Measurements from ENCODE around the gene TWNK.

The TWNK gene

GRCh38 chr10:100998991-100999741 is 11.8 kb downstream of the TWNK start:
- TF ChIP-seq CTCF (IDR thresholded peaks at IDR 0.05; ENCODE audit: control insufficient read depth, insufficient read depth, low read depth, low read length, missing control alignments) = peak; percentile 58
- H3K4me3 ChIP-seq (ENCODE audit: control insufficient read depth, low read depth, low read length) = peak overlapping the region; percentile 85
- peak; percentile 41 for DNase-seq (ENCODE audit: low read depth)

GRCh38 chr10:100999742-101000126 is 12.4 kb downstream of the TWNK start, which contains the start of gene LZTS2:
Gene LZTS2 (plus strand): TSS chr10:100999808. CDS start chr10:101002539, 2,731 bp downstream.
- no peak for TF ChIP-seq CTCF (IDR thresholded peaks at IDR 0.05; ENCODE audit: control insufficient read depth, insufficient read depth, low read depth, low read length, missing control alignments)
- no peak for DNase-seq (ENCODE audit: low read depth)
- peak within 1 kb of the TSS; percentile 85 for H3K4me3 ChIP-seq (ENCODE audit: control insufficient read depth, low read depth, low read length)

- DNase-seq (ENCODE audit: low read depth) = no peak
- peak overlapping the region; percentile 85 for H3K4me3 ChIP-seq (ENCODE audit: control insufficient read depth, low read depth, low read length)
- TF ChIP-seq CTCF (IDR thresholded peaks at IDR 0.05; ENCODE audit: control insufficient read depth, insufficient read depth, low read depth, low read length, missing control alignments) = no peak
These were observed 13.0 kb downstream of the TWNK start for GRCh38 chr10:101000127-101000914.

- DNase-seq (ENCODE audit: low read depth) = peak; percentile 57
- H3K4me3 ChIP-seq (ENCODE audit: control insufficient read depth, low read depth, low read length) = peak overlapping the region; percentile 85
- TF ChIP-seq CTCF (IDR thresholded peaks at IDR 0.05; ENCODE audit: control insufficient read depth, insufficient read depth, low read depth, low read length, missing control alignments) = no peak
These were observed 13.7 kb downstream of the TWNK start for GRCh38 chr10:101000915-101001658.

- DNase-seq (ENCODE audit: low read depth) = no peak
- H3K4me3 ChIP-seq (ENCODE audit: control insufficient read depth, low read depth, low read length) = peak overlapping the region; percentile 85
- no peak for TF ChIP-seq CTCF (IDR thresholded peaks at IDR 0.05; ENCODE audit: control insufficient read depth, insufficient read depth, low read depth, low read length, missing control alignments)
These were observed 14.3 kb downstream of the TWNK start for GRCh38 chr10:101001659-101002035.

DNA sequence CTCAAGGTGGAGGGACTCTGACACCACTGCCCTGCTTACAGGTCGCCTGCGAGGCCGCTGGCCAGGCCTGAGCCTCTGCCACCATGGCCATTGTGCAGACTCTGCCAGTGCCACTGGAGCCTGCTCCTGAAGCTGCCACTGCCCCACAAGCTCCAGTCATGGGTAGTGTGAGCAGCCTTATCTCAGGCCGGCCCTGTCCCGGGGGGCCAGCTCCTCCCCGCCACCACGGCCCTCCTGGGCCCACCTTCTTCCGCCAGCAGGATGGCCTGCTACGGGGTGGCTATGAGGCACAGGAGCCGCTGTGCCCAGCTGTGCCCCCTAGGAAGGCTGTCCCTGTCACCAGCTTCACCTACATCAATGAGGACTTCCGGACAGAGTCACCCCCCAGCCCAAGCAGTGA is 15.1 kb downstream of the TWNK start:
- no peak for TF ChIP-seq CTCF (IDR thresholded peaks at IDR 0.05; ENCODE audit: control insufficient read depth, insufficient read depth, low read depth, low read length, missing control alignments)
- DNase-seq (ENCODE audit: low read depth) = no peak
- no peak overlapping the region; the same call in 1 of the 2 replicates for H3K4me3 ChIP-seq (ENCODE audit: control insufficient read depth, low read depth, low read length)
